ENCODE data around the gene SMIM35.

Gene SMIM35

GRCh38 chr11:118051136-118051610, 35.6 kb downstream of the SMIM35 start:
- Histone ChIP-seq H3K4me1 (ENCODE audit: control insufficient read depth, insufficient read depth, low read length) (no peaks in the 10 kb centered on the region), H3K4me3 (ENCODE audit: low read depth, low read length) (no peak overlapping the region), H3K36me3 (ENCODE audit: control insufficient read depth in 2 of 2, insufficient read depth in 1 of 2, low read length in 2 of 2) (no peaks in the 10 kb centered on the region), H3K27ac (ENCODE audit: extremely low read depth, low read depth, low read length) (no peak overlapping the region), H3K9me3 (ENCODE audit: control insufficient read depth, insufficient read depth, low read depth, low read length) (no peaks in the 10 kb centered on the region)
- TF ChIP-seq ZNF426 (tag by site-specific recombination; IDR thresholded peaks at IDR 0.05), result no peak
- no peak for TF ChIP-seq ZFP37 (tag by site-specific recombination; IDR thresholded peaks at IDR 0.05)
- no peak for TF ChIP-seq ZFP41 (tag by site-specific recombination; IDR thresholded peaks at IDR 0.05; ENCODE audit: borderline replicate concordance)
- TF ChIP-seq ZNF544 (tag by site-specific recombination; IDR thresholded peaks at IDR 0.05), result no peak
- no peak for TF ChIP-seq PRDM10 (tag by site-specific recombination; IDR thresholded peaks at IDR 0.05)
- POLR2A ChIA-PET, result no interaction called here
- CTCF ChIA-PET, result interaction anchor here (0.6 to 5.6 kb wide), 3 partner anchors 102 to 250 kb away, joined by 3 to 100 read pairs (median 4); no protein-coding TSS in a partner anchor

- H3K9me3 ChIP-seq (ENCODE audit: control insufficient read depth, insufficient read depth, low read depth, low read length), result no peaks in the 10 kb centered on the region
- H3K4me3 ChIP-seq (ENCODE audit: low read depth, low read length), result no peak overlapping the region
- H3K27ac ChIP-seq (ENCODE audit: extremely low read depth, low read depth, low read length), result no peak overlapping the region
- TF ChIP-seq KLF10 (tag by site-specific recombination; IDR thresholded peaks at IDR 0.05) (no peak), ZNF133 (tag by site-specific recombination; IDR thresholded peaks at IDR 0.05) (no peak), ZNF148 (tag by site-specific recombination; IDR thresholded peaks at IDR 0.05; ENCODE audit: borderline replicate concordance) (no peak), ZNF146 (tag by site-specific recombination; IDR thresholded peaks at IDR 0.05) (no peak), FEZF1 (tag by site-specific recombination; IDR thresholded peaks at IDR 0.05) (no peak), ZNF398 (tag by site-specific recombination; IDR thresholded peaks at IDR 0.05) (no peak), ZNF175 (tag by site-specific recombination; IDR thresholded peaks at IDR 0.05) (no peak)
- ChIA-PET POLR2A (no interaction called here), CTCF (interaction anchor here (0.5 to 5.6 kb wide), 7 partner anchors 36 to 575 kb away, joined by 3 to 100 read pairs (median 4); partner anchors contain the start of gene SMIM35)
- no peaks in the 10 kb centered on the region for H3K4me1 ChIP-seq (ENCODE audit: control insufficient read depth, insufficient read depth, low read length)
- no peaks in the 10 kb centered on the region for H3K36me3 ChIP-seq (ENCODE audit: control insufficient read depth in 2 of 2, insufficient read depth in 1 of 2, low read length in 2 of 2)
Observed at GRCh38 chr11:118050208-118050891, 36.4 kb downstream of the SMIM35 start.

- H3K4me3 ChIP-seq (ENCODE audit: low read depth, low read length), result no peak overlapping the region
- no peaks in the 10 kb centered on the region for H3K9me3 ChIP-seq (ENCODE audit: control insufficient read depth, insufficient read depth, low read depth, low read length)
- H3K4me1 ChIP-seq (ENCODE audit: control insufficient read depth, insufficient read depth, low read length), result no peaks in the 10 kb centered on the region
- H3K36me3 ChIP-seq (ENCODE audit: control insufficient read depth in 2 of 2, insufficient read depth in 1 of 2, low read length in 2 of 2), result no peaks in the 10 kb centered on the region
- H3K27ac ChIP-seq (ENCODE audit: extremely low read depth, low read depth, low read length), result no peak overlapping the region
- POLR2A ChIA-PET, result no interaction called here
- CTCF ChIA-PET, result interaction anchor here (0.6 to 0.8 kb wide), 3 partner anchors 94 to 575 kb away, joined by 3 to 4 read pairs (median 3); no protein-coding TSS in a partner anchor
- TF ChIP-seq ZNF311 (tag by site-specific recombination; IDR thresholded peaks at IDR 0.05; ENCODE audit: borderline replicate concordance), result no peak
- no peak for TF ChIP-seq ZNF560 (tag by site-specific recombination; IDR thresholded peaks at IDR 0.05; ENCODE audit: borderline replicate concordance)
- TF ChIP-seq ZNF658 (tag by site-specific recombination; IDR thresholded peaks at IDR 0.05), result no peak
- TF ChIP-seq ZSCAN5A (tag by site-specific recombination; IDR thresholded peaks at IDR 0.05), result no peak
- no peak for TF ChIP-seq HOXD13 (CRISPR knock-in tag; IDR thresholded peaks at IDR 0.05; ENCODE audit: borderline replicate concordance)
- TF ChIP-seq BCL11B (tag by site-specific recombination; IDR thresholded peaks at IDR 0.05; ENCODE audit: low read depth), result no peak
- no peak for TF ChIP-seq ZEB2 (tag by site-specific recombination; IDR thresholded peaks at IDR 0.05)
- no peak for TF ChIP-seq ZNF544 (tag by site-specific recombination; IDR thresholded peaks at IDR 0.05)
- TF ChIP-seq GFI1B (tag by site-specific recombination; IDR thresholded peaks at IDR 0.05), result no peak
- no peak for TF ChIP-seq GLIS2 (tag by site-specific recombination; IDR thresholded peaks at IDR 0.05)
Observed at GRCh38 chr11:118049771-118050170, 37.0 kb downstream of the SMIM35 start.
